Activated T-cell treated with anti-CD3 and anti-CD28 coated beads for 24 hours (primary cell): ENCODE measurements around the gene PRKCE.
"Not testable (repeated sequence)": the region's sequence is repeated elsewhere in the genome, so short reads cannot be mapped to it uniquely, and the experiment has no call there.

Experiments
- DNase-seq: peaks from one replicate; pipeline ENCODE4 v3.0.0-alpha.2; 2020; ENCODE audit warnings: low read depth

Gene PRKCE

DNA sequence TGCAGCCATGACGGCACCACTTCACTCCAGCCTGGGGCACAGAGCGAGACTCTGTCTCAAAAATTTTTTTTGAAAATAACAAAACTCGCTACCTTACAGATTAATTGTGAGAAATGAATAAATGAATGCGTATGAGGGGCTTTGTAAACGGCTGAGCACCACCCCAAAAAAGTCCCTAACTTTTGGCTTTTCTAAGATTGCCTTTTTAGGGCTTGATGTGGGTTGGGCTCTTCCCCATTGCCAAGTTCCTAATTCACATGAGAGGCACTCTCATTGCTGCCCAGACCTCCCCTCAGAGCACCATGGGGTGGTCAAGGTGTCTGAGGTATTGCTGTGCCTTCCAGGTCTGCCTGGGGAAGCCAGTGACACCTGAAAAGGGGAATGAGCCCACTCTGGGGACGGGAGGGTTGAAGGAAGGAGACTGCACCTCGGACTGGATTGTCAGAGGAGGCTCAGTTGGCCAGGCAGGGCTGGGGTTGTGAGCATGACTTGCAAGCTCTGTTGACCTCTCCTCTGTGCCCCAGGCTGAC lies 186.4 kb downstream of the PRKCE start:
- DNase-seq, result no peak

DNA sequence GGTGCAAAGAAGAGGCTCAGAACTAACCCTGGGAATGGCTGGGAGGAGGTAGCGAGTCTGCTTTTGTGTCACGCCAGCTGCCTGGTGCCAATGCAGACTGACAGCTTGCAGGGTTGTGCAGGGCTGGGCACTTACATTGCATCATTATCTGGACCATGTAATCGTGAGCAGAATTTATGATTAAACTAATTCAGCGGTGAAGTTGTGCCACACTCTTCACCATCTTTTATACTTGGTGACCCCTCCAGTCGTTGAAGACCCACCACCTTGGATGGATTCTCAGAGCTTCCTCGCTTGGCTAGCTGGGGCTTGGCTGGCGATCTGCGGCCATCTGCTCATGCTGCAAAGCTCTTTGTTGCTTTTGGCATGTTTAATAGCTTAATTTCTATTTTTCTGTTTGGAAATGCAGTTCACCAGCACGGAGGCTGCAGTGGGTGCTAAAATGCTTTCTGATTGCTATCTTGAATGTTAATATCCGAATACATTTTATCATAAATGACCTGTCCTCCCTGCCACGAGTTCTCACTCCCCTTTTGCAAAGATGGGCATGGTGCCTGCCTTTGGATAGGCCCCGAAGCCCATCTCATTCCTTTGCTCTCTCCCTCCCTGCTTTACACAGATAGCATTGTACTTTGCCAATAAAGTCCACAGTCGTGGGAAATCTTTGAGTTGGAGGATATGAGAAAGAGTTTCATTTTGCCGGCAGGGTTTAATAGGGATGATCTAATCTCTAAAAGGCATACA lies 188.2 kb downstream of the PRKCE start:
- no peak for DNase-seq

DNA sequence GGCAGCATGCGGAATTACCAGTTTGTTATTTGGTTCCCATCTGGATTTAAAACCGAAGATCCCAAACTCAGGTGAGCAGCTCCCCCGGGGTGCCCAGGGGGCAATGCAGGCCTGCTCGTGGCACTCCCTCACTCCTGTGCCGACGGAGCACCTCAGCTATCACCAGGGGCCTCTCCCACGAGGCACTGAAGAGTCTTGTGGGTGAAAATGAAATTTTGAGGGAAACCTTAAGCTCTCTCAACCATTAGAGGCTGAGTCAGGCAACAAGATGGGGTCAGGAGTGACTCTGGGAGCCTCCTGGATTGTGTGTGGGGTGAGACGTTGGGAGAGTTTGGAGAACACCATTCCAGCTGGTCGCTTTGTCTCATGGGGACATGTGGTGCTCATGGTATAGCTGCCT lies 189.0 kb downstream of the PRKCE start:
- DNase-seq, result no peak

DNA sequence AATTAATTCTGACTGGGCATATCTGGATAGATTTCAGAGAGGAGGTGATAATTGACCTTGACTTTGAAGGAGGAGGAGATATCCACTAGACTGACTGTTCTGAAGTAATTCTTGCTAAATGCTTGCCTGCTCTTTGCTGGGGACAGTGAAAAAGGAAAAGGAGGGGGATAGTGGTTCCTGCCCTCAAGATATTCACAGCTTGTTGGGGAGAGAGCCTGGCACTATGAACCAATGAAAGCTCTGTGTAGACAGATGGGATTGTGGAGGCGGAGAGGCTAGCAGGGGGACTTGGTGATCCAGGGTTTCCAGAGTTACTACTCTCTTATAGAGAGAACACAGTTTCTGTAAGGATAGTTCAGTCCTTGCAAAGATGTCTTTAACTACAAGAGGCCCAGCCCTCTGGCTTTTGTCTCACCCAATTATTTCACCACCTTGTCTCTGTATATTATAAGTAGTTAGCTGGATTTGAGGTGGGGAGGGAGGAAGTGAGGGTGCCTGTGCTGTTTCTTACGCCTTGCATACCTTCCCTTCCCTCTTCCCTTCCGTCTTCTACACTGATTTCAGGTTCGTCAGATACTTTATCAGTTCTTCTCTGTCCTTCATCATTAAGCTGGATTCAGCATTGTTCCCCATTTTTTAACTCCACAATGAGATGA lies 190.4 kb downstream of the PRKCE start:
- no peak for DNase-seq

DNA sequence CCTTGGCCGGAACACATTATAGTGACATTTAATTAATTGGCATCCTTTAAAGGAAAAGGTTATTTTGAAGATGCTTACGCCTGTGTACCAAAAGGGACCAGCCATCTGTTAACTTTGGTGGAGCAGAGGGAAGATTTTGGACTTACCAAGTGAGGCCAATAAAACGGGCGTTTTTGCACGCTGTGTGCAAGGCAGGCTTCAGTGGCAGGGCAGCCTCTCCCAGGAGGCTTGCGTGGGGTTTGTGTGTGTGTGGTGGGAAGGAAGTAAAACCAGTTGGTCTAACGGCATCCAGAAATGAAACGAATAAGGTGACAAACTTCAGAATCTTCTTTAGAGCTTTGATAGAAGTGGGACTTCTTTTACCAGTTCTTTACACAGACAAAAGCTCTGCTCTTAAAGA lies 191.7 kb downstream of the PRKCE start:
- no peak for DNase-seq

DNA sequence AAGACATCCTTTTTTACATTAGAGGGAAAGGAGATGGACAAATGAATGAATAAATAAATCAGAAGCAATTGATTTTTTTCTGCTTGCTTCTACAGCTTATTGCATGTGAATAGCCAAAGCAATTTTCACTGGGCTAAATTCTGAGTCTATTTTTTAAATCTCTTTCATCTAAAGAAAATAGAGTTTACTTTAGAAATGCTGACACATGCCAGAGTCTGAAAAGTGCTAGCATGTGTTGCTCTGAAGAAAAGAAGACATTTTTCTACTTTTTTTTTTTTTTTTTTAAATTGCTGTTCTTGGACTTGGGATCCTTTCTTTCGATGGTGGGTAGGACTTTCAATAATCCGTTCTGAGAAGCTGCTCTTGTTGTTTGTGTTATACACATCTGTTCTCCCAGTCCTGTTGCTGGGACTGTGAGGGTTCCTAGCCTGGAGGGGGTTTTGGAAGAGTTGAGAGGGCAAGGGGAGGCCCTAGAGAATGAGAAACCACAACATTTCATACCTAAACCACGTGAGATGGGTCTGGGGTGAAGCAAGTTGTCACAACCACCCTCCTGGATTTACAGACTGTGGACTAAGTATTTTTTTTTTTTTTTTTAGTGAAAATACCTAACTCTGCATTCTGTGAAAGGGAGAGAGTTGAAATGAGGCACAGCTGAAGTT lies 193.5 kb downstream of the PRKCE start:
- DNase-seq, result no peak

- DNase-seq, result no peak
Observed at GRCh38 chr2:45845566-45845965, 194.1 kb downstream of the PRKCE start.

- DNase-seq, result no peak
Observed at GRCh38 chr2:45849491-45850283, 198.2 kb downstream of the PRKCE start.

DNA sequence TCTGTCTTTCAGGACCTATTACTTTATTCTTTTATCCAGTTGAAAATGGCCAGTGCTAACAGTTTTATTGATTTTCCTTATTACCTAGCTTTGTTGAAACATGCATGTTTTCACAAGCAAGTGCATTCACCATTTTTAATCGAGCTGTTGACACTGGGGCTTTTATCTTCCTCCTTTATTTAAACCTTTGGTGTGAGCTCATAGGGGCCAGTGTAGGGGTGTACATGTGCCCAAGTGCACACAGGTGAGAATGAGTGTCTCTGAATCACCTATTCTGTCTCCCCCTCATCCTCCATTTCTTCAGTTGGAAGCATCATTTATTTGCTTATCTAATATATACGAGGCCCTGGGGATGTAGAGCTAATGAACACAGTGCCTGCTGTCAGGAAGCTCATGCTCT lies 199.1 kb downstream of the PRKCE start:
- DNase-seq, result no peak

GRCh38 chr2:45851111-45851510 lies 199.6 kb downstream of the PRKCE start:
- no peak for DNase-seq

DNA sequence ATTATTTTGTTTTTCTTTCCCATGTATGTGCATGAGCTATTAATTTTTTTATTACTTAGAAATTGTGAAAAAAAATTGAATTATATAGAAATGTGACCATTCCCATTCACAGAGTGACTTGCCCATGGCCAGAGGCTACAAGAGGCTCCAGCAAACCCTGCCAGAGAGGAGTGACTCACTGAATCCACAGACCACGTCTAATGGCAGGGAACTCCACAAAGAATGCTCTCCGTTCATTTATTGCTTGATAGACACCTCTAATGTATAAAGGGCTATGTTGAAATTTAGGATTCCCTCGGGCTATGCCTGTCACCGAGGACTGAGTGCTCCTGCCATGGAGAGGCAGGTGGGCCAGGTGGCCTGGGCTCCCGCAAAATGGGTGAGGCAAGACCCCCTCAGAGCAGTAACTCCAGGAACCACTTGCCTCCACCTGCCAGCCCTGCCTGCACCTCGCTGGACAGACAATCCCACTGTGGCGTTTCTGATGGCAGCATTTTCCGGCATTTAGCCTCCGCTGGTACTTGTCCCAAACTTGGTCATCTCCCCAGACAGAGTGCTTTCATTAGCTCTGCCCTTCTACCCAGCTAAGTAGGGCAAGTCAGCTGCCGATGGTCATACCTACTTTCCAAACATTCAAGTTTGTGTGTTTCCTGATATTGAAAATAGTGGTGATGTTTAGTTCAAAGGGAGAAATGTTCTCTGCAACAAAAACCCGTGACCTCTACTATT lies 200.3 kb downstream of the PRKCE start:
- no peak for DNase-seq

- no peak for DNase-seq
Observed at GRCh38 chr2:45852450-45853150, 201.1 kb downstream of the PRKCE start.

DNA sequence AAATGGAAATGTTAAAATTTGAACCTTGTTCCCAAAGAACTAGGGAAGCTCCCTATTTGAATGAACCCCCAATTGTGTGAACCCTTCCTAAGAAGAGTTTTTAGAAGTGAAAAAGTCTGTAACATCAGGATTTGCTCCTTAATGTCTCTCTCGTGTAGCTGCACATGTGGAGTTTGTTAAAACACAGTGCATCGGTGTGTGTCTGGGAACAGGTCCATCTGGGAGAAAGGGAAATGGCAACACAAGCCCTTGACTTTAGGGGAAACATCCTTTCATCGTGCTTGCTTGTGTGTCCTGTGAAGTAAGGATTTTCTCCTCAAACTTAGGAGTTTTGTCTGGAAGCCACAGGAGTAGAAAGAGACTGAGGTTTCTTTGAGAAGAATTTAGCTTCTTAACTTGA lies 203.9 kb downstream of the PRKCE start:
- no peak for DNase-seq

DNA sequence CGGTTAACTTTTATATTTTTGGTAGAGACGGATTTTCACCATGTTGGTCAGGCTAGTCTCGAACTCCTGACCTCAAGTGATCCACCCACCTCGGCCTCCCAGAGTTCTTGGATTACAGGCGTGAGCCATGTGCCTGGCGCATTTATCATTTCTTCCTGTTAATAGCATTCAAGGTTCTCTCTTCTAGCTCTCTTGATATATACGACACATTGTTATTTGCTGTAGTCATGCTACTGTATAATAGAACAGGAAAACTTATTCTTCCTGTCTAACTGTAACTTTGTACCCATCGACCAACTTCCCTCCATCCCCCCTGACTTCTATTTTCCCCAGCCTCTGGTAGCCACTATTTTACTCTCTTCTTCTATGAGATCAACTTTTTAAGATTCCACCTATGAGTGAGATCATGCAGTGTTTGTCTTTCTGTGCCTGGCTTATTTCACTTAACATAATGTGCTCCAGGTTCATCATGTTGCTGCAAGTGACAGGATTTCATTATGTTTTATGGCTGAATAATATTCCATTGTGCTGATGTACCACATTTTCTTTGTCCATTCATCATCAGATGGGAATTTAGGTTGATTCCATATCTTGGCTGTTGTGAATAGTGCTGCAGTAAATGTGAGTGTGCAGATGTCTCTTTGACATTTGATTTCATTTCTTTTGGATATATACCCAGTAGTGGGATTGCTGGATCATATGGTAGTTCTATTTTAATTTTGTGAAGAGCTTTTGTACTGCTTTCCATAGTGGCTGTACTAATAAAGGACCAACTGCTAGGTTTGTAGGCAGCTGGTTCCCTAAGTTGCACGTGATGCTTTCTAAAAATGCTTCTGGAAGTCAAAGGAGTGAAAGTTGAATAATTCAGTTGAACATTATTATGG lies 205.2 kb downstream of the PRKCE start:
- no peak for DNase-seq

DNA sequence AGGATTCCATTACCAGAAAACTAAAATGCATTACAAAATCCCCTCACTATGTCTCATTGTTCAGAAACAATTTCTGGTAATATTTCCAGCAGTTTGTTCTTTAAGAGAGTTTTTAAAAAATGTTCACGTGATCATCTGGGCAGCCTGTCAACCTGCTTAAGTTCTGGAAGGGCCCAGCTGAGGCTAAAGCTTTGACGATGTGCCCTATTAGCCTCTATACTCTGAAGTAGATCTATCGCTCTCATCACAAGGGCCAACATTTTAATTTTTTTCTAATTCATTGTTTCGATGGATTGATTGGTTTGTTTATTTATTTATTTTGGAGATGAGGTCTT lies 205.8 kb downstream of the PRKCE start:
- DNase-seq, result no peak

GRCh38 chr2:45857867-45858520 lies 206.5 kb downstream of the PRKCE start:
- DNase-seq, result no peak

DNA sequence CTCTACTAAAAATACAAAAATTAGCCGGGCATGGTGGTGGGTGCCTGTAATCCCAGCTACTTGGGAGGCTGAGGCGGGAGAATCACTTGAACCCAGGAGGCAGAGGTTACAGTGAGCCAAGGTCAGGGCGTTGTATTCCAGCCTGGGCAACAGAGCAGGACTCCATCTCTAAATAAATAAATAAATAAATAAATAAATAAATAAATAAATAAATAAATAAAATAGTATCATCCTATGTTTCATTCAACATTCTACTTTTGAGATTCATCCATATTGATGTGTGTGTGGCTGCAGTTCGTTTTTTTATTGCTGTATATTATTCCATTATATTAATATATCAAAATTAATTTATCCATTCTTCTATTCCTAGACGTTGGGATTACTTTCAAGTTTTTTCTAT lies 207.4 kb downstream of the PRKCE start:
- not testable (repeated sequence) for DNase-seq

DNA sequence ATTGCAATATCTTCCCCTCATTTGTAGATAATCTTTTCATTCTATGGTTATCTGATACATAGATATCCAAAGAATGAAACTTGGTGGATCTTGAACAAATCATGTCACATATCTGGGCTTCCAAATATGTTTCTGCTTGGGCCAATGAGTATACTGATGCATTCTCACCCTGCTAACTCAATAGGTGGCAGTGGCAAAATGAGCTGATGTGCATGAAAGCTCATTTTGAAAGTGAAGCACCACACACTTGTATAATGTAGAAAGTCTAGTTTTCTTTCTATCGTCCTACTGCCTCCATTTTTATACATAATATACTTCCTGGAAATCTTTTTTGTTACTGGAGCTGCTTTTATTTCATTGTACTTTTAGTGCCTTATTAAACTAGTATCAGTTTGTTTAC lies 208.2 kb downstream of the PRKCE start:
- DNase-seq, result no peak
